Adrenal gland (tissue), 12 donors: Measurements from ENCODE around the gene GRIFIN. TPM values are rescaled to one million over a fixed set of nuclear protein-coding genes. Genes with fewer than 3 reads are reported as not detected.

Source experiments
- DNase-seq, 7 donors: peaks; one replicate each; pipeline ENCODE4 v3.0.0-alpha.2; 2019 to 2020
- H3K27ac ChIP-seq, 5 donors: fragments of 200-600 bp; sonication (generic) in 4 of 5; 1 replicate in 3 of 5; 2 replicates in 2 of 5; pipeline versions ENCODE4 v1.5.1 to v1.8.0; 2016 to 2020; ENCODE audit warnings: mild to moderate bottlenecking in 1 of 5
- H3K27me3 ChIP-seq: fragments of 200-600 bp; 2 replicates; pipeline ENCODE4 v1.8.0; 2021
- H3K36me3 ChIP-seq, 2 donors: fragments of 200-600 bp; replicated peaks in 1 of 2; 1 replicate in 1 of 2; 2 replicates in 1 of 2; pipeline versions ENCODE4 v1.5.1 to v1.8.0; 2018 to 2022
- H3K4me1 ChIP-seq, 2 donors: fragments of 200-600 bp; replicated peaks in 1 of 2; 1 replicate in 1 of 2; 2 replicates in 1 of 2; pipeline versions ENCODE4 v1.5.1 to v1.8.0; 2018 to 2021
- H3K4me3 ChIP-seq, 4 donors: fragments of 200-600 bp; sonication (generic) in 3 of 4; one replicate each; pipeline ENCODE4 v1.5.1; 2016 to 2018
- H3K9me3 ChIP-seq, 3 donors: fragments of 200-600 bp; sonication (generic) in 1 of 3; replicated peaks in 1 of 3; 1 replicate in 2 of 3; 2 replicates in 1 of 3; pipeline versions ENCODE4 v1.5.1 to v1.8.0; 2016 to 2021
- POLR2A ChIP-seq, 2 donors: fragments of 450-650 bp; IDR thresholded peaks; one replicate each; pipeline ENCODE4 v1.6.1; 2017; ENCODE audit warnings: antibody characterized with exemption in 2 of 2, mild to moderate bottlenecking in 2 of 2, moderate library complexity in 1 of 2
- WGBS, 4 donors: extraction: QIAGEN DNeasy Blood & Tissue Kit in 2 of 4; methylation state at CpG; one replicate each; pipeline versions ENCODE4 v1.1.5 to v1.1.7; 2013 to 2017; 5-methylcytosine and 5-hydroxymethylcytosine counted together
- intact Hi-C, 2 donors: fragments of 100-400 bp; cut with DNase I; formaldehyde crosslinking; loops; one replicate each; pipeline versions ENCODE4 v1.14.1 to v1.15.0; 2022 to 2023
- polyA plus RNA-seq, 3 donors: library from polyadenylated mRNA; stranded (reverse); fragments of 200-250 nt in 2 of 3; fragments of 350-450 nt in 1 of 3; fragmentation: Illumina TruSeq in 1 of 3; extraction: RNeasy Lipid Tissue Mini Kit (QIAGEN cat#74804) in 1 of 3; gene quantifications; one replicate each; pipeline ENCODE4 v1.2.3, GENCODE V29; 2013 to 2014
- total RNA-seq, 9 donors: library from RNA; depleted of rRNA in 4 of 9; stranded (reverse); fragments of >200 nt in 4 of 9; fragments of 120-200 nt in 1 of 9; fragmentation: NEBNext Ultra II Directional in 1 of 9; extraction: Animal tissue kit (Norgen Biotek cat#: 25700) in 1 of 9; gene quantifications; one replicate each; pipeline versions ENCODE4 v1.1.0 to v1.2.4, GENCODE V29; 2013 to 2023
- TF ChIP-seq, protein P1 (sequence below), 6 experiments: fragments of 450-650 bp in 4 of 6; fragments of 200-600 bp in 2 of 6; sonication (generic) in 1 of 6; IDR thresholded peaks; 1 replicate in 5 of 6; 2 replicates in 1 of 6; pipeline versions ENCODE4 v1.5.1 to v1.8.0; 2016 to 2021; ENCODE audit warnings: antibody characterized with exemption in 6 of 6, mild to moderate bottlenecking in 2 of 6, moderate library complexity in 1 of 6
- donor health status: healthy with polysubstance abuse.
- donor health status: Bipolar disorder and iron deficiency.
- donor health status: DM: yes; HTN: yes; CAD: no.
- donor health status: DM: no; HTN: no; CAD: no.
- donor health status: DM: no; HTN: no; CAD: no.
- donor health status: DM: yes; HTN: yes; CAD: no.

Gene GRIFIN
- total and polyA plus RNA-seq, 12 donors: not detected

DNA sequence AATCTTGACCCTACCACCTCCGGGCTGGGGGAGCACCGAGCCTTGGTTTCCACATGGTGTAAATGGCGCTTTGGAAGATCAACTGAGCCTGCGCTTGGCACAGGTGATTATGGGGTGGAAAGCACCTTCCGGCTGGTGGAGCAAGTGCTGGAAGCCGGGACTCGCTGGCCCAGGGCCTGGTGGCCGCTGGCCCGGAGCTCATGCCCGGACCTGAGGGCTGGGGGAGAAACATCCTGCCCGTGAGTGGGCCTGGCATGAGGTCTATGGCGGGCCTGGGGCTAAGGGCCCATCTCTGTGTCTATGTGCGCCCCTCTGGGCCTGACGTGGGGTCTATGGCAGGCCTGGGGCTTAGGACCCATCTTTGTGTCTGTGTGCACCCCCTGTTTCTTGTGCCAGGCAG, 29.2 kb upstream of the GRIFIN start:
- 92 to 94% (median 93%) methylated on average over 5 to 14 of the region's 14 CpGs; no CpG with 5 or more reads in 1 of the 4 donors for WGBS, 4 donors
- H3K36me3 ChIP-seq: no peaks in the 10 kb centered on the region
- no peak overlapping the region for H3K27ac ChIP-seq
- H3K9me3 ChIP-seq: no peaks in the 10 kb centered on the region
- intact Hi-C loops: no loop called here
- peaks cover 0 to 9% of the 10 kb centered on the region in 2 donors for H3K4me1 ChIP-seq
- H3K4me3 ChIP-seq: no peak overlapping the region
- no peak for TF ChIP-seq POLR2A (IDR thresholded peaks at IDR 0.05)
- no peak for DNase-seq
- no peaks in the 10 kb centered on the region for H3K27me3 ChIP-seq

DNA sequence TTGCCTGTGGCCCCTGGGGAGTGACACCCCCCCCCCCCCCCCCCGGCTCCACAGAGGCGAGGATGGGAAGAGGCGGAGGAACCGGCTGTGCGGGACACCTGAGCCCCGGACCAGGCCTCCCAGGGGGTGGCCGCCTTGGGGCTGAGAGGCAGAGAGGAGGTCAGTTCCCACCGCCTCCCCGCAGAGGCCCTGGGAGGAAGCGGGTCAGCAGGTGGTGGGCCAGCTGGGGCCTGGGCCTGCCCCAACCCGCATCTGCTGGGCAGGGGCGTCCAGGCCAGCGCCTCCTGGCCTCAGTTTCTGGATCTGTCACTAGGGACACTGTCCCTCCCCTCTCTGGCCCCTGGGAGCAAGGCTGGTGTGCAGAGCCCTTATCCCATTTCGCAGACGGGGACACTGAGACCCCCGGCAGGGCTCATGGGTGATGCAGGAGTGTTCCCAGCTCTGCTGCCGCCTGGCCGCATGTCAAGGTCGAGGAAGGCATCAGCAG, 28.7 kb upstream of the GRIFIN start:
- no peak for TF ChIP-seq POLR2A (IDR thresholded peaks at IDR 0.05)
- TF ChIP-seq, protein P1, sequence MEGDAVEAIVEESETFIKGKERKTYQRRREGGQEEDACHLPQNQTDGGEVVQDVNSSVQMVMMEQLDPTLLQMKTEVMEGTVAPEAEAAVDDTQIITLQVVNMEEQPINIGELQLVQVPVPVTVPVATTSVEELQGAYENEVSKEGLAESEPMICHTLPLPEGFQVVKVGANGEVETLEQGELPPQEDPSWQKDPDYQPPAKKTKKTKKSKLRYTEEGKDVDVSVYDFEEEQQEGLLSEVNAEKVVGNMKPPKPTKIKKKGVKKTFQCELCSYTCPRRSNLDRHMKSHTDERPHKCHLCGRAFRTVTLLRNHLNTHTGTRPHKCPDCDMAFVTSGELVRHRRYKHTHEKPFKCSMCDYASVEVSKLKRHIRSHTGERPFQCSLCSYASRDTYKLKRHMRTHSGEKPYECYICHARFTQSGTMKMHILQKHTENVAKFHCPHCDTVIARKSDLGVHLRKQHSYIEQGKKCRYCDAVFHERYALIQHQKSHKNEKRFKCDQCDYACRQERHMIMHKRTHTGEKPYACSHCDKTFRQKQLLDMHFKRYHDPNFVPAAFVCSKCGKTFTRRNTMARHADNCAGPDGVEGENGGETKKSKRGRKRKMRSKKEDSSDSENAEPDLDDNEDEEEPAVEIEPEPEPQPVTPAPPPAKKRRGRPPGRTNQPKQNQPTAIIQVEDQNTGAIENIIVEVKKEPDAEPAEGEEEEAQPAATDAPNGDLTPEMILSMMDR (IDR thresholded peaks at IDR 0.05): no peak
- no peak overlapping the region for H3K27ac ChIP-seq
- intact Hi-C loops: no loop called here
- no peaks in the 10 kb centered on the region for H3K9me3 ChIP-seq
- no peaks in the 10 kb centered on the region for H3K36me3 ChIP-seq
- no peaks in the 10 kb centered on the region for H3K27me3 ChIP-seq
- WGBS, 4 donors: 76 to 98% (median 89%) methylated on average over 8 to 19 of the region's 19 CpGs
- no peak overlapping the region for H3K4me3 ChIP-seq
- no peak for DNase-seq
- peaks cover 0 to 9% of the 10 kb centered on the region in 2 donors for H3K4me1 ChIP-seq

DNA sequence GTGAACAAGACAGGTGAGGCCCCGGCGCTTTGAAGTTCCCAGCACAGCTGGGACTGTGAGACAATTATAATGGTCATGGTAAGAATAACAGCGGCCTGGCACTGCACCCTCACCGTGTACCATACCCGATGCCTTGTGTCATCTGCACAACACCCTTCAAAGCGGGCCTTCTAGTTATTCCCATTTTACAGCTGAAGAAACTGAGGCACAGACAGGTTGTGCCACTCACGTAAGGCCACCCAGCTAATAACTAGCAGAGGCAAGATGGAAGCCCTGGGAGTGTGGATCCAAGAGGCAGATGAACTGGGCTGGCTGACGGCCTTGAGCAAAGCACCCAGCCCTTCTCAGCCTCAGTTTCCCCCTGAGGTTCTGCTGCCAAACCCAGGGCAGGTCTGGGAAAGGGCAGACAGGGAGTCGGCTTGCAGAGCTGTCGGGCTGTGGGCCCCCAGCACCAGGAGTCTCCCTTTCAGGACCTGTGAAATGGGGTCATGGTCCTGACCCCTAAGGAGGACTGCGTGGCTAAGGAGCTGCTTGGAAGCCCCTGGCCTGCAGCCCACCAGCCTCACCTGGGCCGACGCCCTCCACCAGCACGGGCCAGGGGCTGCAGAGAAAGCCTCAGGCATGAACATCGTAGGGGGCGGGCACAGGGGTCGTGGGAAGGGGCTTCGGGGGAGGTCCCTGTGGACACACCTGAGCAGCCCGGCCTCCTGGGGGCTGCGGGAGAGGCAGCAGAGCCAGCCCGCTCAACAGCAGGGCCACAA, 28.1 kb upstream of the GRIFIN start:
- Histone ChIP-seq H3K4me3 (no peak overlapping the region), H3K27me3 (no peaks in the 10 kb centered on the region), H3K27ac (no peak overlapping the region), H3K4me1 (peaks cover 0 to 9% of the 10 kb centered on the region in 2 donors), H3K36me3 (no peaks in the 10 kb centered on the region), H3K9me3 (no peaks in the 10 kb centered on the region)
- 80 to 90% (median 85%) methylated on average over 10 to 21 of the region's 21 CpGs for WGBS, 4 donors
- intact Hi-C loops: no loop called here
- TF ChIP-seq, protein P1 (IDR thresholded peaks at IDR 0.05): no peak
- TF ChIP-seq POLR2A (IDR thresholded peaks at IDR 0.05): no peak
- DNase-seq: no peak

DNA sequence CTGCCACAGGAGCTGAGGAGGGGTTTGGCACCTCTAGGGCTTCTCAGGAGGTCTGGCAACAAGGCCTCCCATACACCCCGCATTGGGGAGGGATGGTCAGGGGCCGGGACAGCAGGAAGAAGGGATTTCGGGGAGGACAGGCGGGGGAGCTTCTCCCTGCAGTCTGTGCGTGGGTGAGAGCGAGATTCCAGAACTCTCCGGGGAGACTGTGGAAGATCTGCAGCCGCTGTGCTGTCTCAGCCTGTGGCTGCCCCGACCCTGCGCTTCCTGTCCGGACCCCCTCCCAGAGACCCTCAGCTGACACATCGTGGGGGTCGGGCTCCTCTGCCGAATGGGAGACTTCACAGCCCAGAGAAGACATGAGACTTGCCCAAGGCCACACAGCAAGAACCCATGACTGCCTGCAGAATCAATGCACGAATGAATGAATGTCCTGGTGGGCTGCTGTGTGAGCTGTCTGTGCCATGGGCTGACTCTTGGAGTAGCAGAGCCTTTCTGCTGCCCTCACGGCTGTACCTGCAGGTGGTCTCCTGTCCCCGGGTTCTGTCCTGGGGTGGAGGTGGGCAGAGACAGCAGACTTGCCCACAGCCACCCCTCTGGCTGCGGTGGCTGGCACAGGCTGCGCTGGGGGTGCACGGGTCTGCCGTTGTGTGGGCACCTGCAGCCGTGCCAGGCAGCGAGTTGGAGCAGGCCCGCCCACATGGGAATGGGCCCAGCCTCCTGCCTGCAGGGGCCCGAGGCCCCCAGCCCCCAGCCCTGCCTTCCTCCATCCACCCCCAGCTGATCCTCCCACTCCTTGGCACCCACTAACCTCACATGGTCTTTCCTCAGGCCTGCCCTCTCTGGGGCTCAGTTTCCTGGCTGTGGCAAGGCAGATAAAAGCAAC, 27.1 kb upstream of the GRIFIN start:
- Histone ChIP-seq H3K36me3 (no peaks in the 10 kb centered on the region), H3K4me1 (peaks cover 0 to 3% of the 10 kb centered on the region in 2 donors), H3K4me3 (no peak overlapping the region), H3K27me3 (no peaks in the 10 kb centered on the region), H3K9me3 (no peaks in the 10 kb centered on the region), H3K27ac (no peak overlapping the region)
- DNase-seq: no peak
- intact Hi-C loops: no loop called here
- WGBS, 4 donors: 74 to 77% (median 76%) methylated on average over 9 to 25 of the region's 25 CpGs
- TF ChIP-seq, protein P1 (IDR thresholded peaks at IDR 0.05): no peak
- TF ChIP-seq POLR2A (IDR thresholded peaks at IDR 0.05): no peak
